HG03571 (cell line): ENCODE data around the gene CDC42SE1.
"Not testable (repeated sequence)": the region's sequence is repeated elsewhere in the genome, so short reads cannot be mapped to it uniquely, and the experiment has no call there.

Experiments
- ATAC-seq: cut with Tn5 transposase; IDR thresholded peaks from one replicate; pipeline ENCODE4 v1.9.1; 2021; ENCODE audit not compliant: unreplicated experiment

CDC42SE1 gene

GRCh38 chr1:151059109-151060006 lies at the start of gene CDC42SE1:
Gene CDC42SE1 (minus strand): TSS chr1:151059622. CDS start chr1:151055730, 3,892 bp downstream.
- peak; percentile 80 for ATAC-seq

GRCh38 chr1:151108331-151108730 lies 48.9 kb upstream of the CDC42SE1 start:
- no peak for ATAC-seq

- ATAC-seq: no peak
Observed at GRCh38 chr1:151106894-151107293, 47.5 kb upstream of the CDC42SE1 start.

- ATAC-seq: no peak
Observed at GRCh38 chr1:151104630-151105029, 45.2 kb upstream of the CDC42SE1 start.

- no peak for ATAC-seq
Observed at GRCh38 chr1:151098126-151098525, 38.7 kb upstream of the CDC42SE1 start.

- ATAC-seq: not testable (repeated sequence)
Observed at GRCh38 chr1:151097426-151097825, 38.0 kb upstream of the CDC42SE1 start.

- ATAC-seq: no peak
Observed at GRCh38 chr1:151085953-151086559, 26.6 kb upstream of the CDC42SE1 start.

GRCh38 chr1:151072224-151072623 lies 12.8 kb upstream of the CDC42SE1 start:
- ATAC-seq: no peak

GRCh38 chr1:151070474-151071276 lies 11.3 kb upstream of the CDC42SE1 start, which contains the start of gene GABPB2:
Gene GABPB2 (plus strand): TSS chr1:151070761. CDS start chr1:151088190, 17,429 bp downstream.
- ATAC-seq: peak; percentile 73

GRCh38 chr1:151069103-151069486 lies 9.7 kb upstream of the CDC42SE1 start:
- ATAC-seq: no peak

GRCh38 chr1:151067185-151067584 lies 7.8 kb upstream of the CDC42SE1 start:
- no peak for ATAC-seq

GRCh38 chr1:151065089-151065645 lies 5.7 kb upstream of the CDC42SE1 start:
- no peak for ATAC-seq

GRCh38 chr1:151062741-151063371 lies 3.4 kb upstream of the CDC42SE1 start:
- ATAC-seq: no peak

- ATAC-seq: no peak
Observed at GRCh38 chr1:151061704-151062103, 2.3 kb upstream of the CDC42SE1 start.

- no peak for ATAC-seq
Observed at GRCh38 chr1:151060657-151061421, 1.4 kb upstream of the CDC42SE1 start.

GRCh38 chr1:151060007-151060656 lies 710 bp upstream of the CDC42SE1 start, which contains the start of gene MLLT11:
Gene MLLT11 (plus strand): TSS chr1:151060397. CDS start chr1:151067225, 6,828 bp downstream.
- no peak for ATAC-seq

GRCh38 chr1:151058692-151059091 lies 730 bp downstream of the CDC42SE1 start:
- ATAC-seq: no peak

GRCh38 chr1:151056149-151056548 lies 3.3 kb downstream of the CDC42SE1 start:
- no peak for ATAC-seq

- no peak for ATAC-seq
Observed at GRCh38 chr1:151055581-151055980, 3.8 kb downstream of the CDC42SE1 start.
